Upper lobe of left lung (tissue), 4 donors: ENCODE measurements around the gene KRTAP5-6.

Experiments
- CTCF ChIP-seq, 6 experiments: fragments of 450-650 bp in 4 of 6; fragments of 200-600 bp in 2 of 6; sonication (generic) in 2 of 6; IDR thresholded peaks; one replicate each; pipeline ENCODE4 v1.5.1; 2016 to 2019; ENCODE audit warnings: antibody characterized with exemption in 6 of 6
- EP300 ChIP-seq, 4 donors: sonication (generic); formaldehyde crosslinking; IDR thresholded peaks; one replicate each; pipeline ENCODE4 v1.5.1; 2017; ENCODE audit warnings: antibody characterized with exemption in 4 of 4, control low read depth in 2 of 4
- POLR2A ChIP-seq, 4 donors: fragments of 450-650 bp; IDR thresholded peaks; one replicate each; pipeline ENCODE4 v1.5.1; 2016 to 2017; ENCODE audit warnings: antibody characterized with exemption in 4 of 4, mild to moderate bottlenecking in 2 of 4
- POLR2AphosphoS5 ChIP-seq, 2 donors: sonication (generic); formaldehyde crosslinking; IDR thresholded peaks; one replicate each; pipeline ENCODE4 v1.5.1; 2017; ENCODE audit warnings: antibody characterized with exemption in 2 of 2

- TF ChIP-seq CTCF (IDR thresholded peaks at IDR 0.05): no peak
- TF ChIP-seq POLR2AphosphoS5 (IDR thresholded peaks at IDR 0.05): no peak
- TF ChIP-seq EP300 (IDR thresholded peaks at IDR 0.05): no peak
- TF ChIP-seq POLR2A (IDR thresholded peaks at IDR 0.05): no peak
These were observed 28.0 kb upstream of the KRTAP5-6 start for GRCh38 chr11:1668911-1669473.
